ENCODE data around the gene TMED1. TPM values are rescaled to one million over a fixed set of nuclear protein-coding genes. Genes with fewer than 3 reads are reported as not detected.

The TMED1 gene
- total and polyA plus RNA-seq, 2 of the 13 experiments (the other 11 are each of a cell fraction or from before 2014, with no cell fraction given): 48.3 to 51.8 TPM

GRCh38 chr19:10870501-10870954 lies 34.5 kb upstream of the TMED1 start (continued):
- 0 out of 2 replicates have a peak, but pooled peaks have one; percentile 8 for TF ChIP-seq GATAD2A (CRISPR knock-in tag; IDR thresholded peaks at IDR 0.05)
- no peak for TF ChIP-seq ARID5B (CRISPR knock-in tag; IDR thresholded peaks at IDR 0.05)
- TF ChIP-seq ZNF572 (CRISPR knock-in tag; IDR thresholded peaks at IDR 0.05): 0 out of 2 replicates have a peak, but pooled peaks have one; percentile 32
- TF ChIP-seq ELF1 (CRISPR knock-in tag; IDR thresholded peaks at IDR 0.05): no peak
- 0 out of 2 replicates have a peak, but pooled peaks have one; percentile 47 for TF ChIP-seq CHD2 (IDR thresholded peaks at IDR 0.05; ENCODE audit: low read depth, low read length)
- TF ChIP-seq ZBTB25 (CRISPR knock-in tag; IDR thresholded peaks at IDR 0.05): peak; percentile 3; the same call in 1 of the 2 replicates
- peak; percentile 35; the same call in 1 of the 2 replicates for TF ChIP-seq ZBTB7A (CRISPR knock-in tag; IDR thresholded peaks at IDR 0.05)
- peak; percentile 37; the same call in 1 of the 2 replicates for TF ChIP-seq PHF8 (CRISPR knock-in tag; IDR thresholded peaks at IDR 0.05)
- no peak for TF ChIP-seq HNRNPUL1 (IDR thresholded peaks at IDR 0.05; ENCODE audit: low read depth, low read length)
- TF ChIP-seq HNF4G (IDR thresholded peaks at IDR 0.05; ENCODE audit: borderline replicate concordance, low read depth, low read length): peak; percentile 25; the same call in 1 of the 2 replicates
- TF ChIP-seq HNF4G (CRISPR knock-in tag; IDR thresholded peaks at IDR 0.05; ENCODE audit: borderline replicate concordance, low read depth): no peak
- TF ChIP-seq KDM2A (CRISPR knock-in tag; IDR thresholded peaks at IDR 0.05; ENCODE audit: borderline replicate concordance, low read depth): 0 out of 2 replicates have a peak, but pooled peaks have one; percentile 12
- TF ChIP-seq NFATC3 (CRISPR knock-in tag; IDR thresholded peaks at IDR 0.05): no peak
